Measurements from ENCODE around the gene BCO2.
"Not testable (repeated sequence)": the region's sequence is repeated elsewhere in the genome, so short reads cannot be mapped to it uniquely, and the experiment has no call there.

BCO2 gene

GRCh38 chr11:112172362-112172994, 2.8 kb upstream of the BCO2 start:
- no peak for DNase-seq

GRCh38 chr11:112173152-112173551, 2.2 kb upstream of the BCO2 start:
- DNase-seq, result no peak

DNA sequence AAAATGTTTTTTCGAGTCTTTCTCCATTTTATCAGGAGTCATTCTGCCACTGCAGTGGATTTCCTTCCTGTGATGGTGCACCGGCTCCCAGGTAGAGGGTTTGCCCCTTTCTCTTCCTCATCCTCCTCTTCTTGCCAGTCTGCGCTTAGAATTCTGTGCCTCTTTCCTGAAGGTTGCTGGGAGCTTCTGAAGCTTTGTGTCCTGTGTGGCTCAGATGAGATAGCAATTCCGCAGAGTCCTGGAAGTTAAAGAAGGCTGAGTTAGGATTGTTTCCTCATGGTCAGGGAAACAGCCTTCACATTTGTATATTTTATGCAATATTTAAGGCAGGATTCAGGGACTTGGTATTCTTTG, 264 bp downstream of the BCO2 start:
- no peak for DNase-seq

DNA sequence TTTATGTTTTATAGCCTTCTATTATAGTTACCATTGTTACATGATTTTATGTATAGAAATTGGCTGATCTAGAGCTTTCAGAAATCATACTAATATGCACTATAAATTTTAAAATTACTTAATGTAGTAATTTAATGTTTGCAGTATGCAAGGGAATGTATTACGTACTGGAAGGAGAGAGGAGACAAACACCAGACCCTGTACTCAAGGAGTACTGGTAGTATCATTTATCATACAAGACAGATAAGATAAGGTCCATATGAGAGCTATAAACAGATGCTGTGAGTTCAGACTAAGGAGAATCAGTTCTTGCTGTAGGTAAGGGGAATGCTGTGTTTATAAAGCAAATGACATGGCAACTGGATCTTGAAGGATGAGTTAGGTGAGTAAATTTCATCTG, 765 bp downstream of the BCO2 start:
- no peak for DNase-seq

- no peak for DNase-seq
Observed at GRCh38 chr11:112177589-112177988, 2.3 kb downstream of the BCO2 start.

GRCh38 chr11:112178428-112178827, 3.1 kb downstream of the BCO2 start:
- no peak for DNase-seq

DNA sequence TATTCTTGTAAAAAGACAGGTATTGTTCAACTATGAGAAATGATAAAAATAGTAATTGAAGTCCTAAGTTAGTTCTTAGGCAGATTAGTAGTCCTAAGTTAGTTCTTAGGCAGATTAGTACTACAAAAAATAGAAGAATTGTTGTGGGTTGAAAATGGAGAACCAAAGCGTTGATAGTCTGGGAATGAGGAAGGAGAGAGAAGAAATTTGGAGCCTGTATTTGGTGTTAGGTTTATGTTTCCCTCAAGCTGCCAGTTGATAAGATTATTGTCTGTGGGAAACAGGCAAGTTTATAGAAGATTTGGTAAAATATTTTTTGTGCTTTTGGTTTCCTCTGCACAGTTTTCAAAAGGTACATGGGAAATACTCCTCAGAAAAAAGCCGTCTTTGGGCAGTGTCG, 3.6 kb downstream of the BCO2 start:
- no peak for DNase-seq

- DNase-seq, result no peak
Observed at GRCh38 chr11:112179601-112180000, 4.3 kb downstream of the BCO2 start.

DNA sequence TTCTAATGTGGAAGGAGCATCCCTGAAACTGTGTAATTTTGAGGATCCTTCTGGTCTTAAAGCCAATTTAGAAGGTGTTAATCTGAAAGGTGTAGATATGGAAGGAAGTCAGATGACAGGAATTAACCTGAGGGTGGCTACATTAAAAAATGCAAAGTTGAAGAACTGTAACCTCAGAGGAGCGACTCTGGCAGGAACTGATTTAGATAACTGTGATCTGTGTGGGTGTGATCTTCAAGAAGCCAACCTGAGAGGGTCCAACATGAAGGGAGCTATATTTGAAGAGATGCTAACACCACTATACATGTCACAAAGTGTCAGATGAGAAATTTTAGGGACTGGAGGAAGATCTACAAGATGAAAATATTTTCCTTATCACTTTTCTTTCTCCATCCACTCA, 7.6 kb downstream of the BCO2 start:
- DNase-seq, result no peak

- no peak for DNase-seq
Observed at GRCh38 chr11:112185883-112186282, 10.6 kb downstream of the BCO2 start.

- DNase-seq, result no peak
Observed at GRCh38 chr11:112186304-112186703, 11.0 kb downstream of the BCO2 start.

GRCh38 chr11:112195113-112195512, 19.8 kb downstream of the BCO2 start:
- not testable (repeated sequence) for DNase-seq

DNA sequence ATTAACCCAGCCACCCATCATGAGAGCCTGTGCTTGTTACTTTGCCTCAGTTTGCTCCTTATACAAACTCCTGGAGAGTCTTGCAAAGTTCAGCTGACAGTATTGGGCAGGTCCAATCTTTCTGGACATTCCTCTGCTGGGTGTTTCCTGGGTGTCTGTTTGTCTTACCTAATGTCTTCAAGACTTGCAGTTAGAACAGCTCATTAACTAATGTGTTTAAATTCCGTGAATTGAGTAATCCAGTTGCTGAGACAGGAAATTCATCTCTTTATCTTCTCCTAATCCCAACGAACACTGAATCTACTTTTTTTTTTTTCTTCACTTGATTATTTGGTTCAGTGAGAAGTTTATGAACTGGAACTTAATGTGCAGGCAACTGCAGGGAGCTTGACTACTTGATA, 20.6 kb downstream of the BCO2 start:
- DNase-seq, result no peak

DNA sequence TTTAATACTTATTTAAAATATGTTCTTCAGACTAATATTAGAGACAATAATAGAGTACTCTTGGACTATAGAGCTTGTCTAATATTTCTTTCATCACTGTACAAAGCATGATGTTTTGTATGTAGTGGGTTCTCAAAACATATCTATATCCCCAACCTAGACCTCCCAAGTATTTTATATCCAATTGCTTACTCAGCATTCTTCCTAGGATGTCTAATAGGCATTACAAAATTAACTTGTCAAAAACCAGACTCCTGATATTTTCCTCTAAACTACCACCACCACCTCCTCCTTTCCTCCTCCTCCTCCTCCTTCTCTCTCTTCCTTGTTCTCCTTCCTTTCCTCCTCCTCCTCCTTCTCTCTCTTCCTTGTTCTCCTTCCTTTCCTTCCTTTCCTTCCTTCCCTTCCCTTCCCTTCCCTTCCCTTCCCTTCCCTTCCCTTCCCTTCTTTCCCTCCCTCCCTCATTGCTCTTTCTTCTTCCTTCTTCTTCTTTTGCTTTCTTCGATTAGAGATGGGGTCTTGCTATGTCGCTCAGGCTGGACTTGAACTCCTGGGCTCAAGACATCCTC, 21.3 kb downstream of the BCO2 start:
- DNase-seq, result no peak

- DNase-seq, result not testable (repeated sequence)
Observed at GRCh38 chr11:112199101-112199500, 23.8 kb downstream of the BCO2 start.

DNA sequence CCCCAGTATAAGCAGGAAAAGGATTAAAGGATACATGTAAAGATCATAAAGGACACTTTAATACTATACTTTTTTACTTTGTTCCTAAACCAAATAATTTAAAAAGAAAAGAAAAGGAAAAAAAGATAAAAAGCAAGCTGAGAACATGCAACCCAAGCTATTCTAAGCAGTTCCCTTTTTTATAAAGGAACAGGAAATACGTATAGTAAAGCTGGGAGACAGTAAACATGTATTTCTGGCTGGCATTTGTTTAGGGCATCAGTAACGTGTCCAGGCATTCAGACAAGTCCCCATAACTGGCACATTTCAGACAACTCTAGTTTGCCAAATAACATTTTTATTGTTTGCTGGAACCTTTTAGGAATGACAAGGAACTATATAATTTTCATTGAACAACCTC, 24.9 kb downstream of the BCO2 start:
- DNase-seq, result no peak

DNA sequence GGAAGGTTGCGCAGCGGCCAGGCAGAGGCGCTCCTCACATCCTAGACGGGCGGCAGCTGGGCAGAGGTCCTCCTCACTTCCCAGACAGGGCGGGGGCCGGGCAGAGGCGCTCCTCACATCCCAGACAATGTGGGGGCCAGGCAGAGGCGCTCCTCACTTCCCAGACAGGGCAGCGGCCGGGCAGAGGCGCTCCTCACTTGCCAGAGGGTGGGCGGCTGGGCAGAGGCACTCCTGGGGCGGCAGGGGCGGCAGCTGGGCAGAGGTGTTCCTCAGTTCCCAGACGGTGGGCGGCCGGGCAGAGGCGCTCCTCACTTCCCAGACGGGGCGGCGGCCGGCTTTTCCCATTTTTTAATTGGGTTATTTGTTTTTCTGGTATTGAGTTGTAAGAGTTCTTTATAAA, 30.8 kb downstream of the BCO2 start:
- no peak for DNase-seq

- no peak for DNase-seq
Observed at GRCh38 chr11:112210890-112211289, 35.6 kb downstream of the BCO2 start.

DNA sequence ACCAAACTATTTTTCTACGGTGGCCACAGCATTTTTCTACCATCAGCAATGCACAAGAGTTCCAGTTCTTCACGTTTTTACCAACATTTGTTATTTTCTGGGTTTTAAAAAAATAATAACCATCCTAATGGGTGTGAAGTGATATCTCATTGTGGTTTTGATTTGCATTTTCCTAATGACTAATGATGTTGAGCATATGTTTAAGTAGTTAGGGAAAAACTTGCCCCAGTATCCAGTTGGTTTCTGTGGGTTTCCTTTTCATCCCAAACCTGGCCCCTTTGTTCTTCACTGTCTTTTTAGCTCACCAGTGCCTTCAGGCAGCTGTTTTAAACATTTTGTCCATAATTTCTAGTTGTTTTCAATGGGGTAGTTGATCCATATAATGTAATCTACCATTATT, 36.2 kb downstream of the BCO2 start:
- DNase-seq, result no peak

- no peak for DNase-seq
Observed at GRCh38 chr11:112212290-112212689, 37.0 kb downstream of the BCO2 start.

DNA sequence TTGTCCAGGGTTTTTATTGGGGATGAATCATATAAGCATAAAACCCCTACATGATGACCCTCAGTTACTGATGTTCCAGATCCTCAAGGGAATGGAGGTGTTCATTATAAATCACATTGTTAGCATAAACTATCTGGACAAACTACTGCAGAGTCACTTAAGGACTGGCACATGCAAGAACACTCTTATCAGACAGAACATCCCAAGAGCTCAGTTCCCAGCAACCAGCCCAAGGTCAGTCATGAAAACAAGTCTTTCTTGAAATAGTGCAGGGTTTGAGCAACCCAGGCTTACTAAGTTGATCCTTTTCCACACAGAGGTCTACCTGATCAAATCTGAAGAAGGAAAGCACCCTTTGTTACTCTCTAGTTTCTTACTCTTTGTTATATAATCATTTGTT, 37.4 kb downstream of the BCO2 start:
- no peak for DNase-seq

DNA sequence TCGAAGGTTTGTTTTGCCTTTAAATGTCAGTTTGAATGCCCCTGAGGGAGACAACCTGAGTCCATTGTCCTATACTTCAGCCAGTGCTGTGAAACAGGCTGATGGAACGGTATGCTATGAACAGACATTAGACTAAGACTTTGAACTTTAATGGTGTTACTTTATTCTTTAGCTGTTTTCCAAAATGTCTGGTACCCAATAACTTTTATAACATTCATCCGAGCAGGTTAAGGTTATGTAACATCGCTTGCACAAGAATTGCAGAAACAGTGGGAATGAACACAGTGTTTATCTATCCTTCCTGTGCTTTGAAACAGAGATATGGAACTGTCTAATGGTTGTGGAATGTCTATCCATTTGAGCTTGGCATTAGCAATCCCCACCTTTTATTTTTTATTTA, 38.4 kb downstream of the BCO2 start:
- DNase-seq, result no peak

DNA sequence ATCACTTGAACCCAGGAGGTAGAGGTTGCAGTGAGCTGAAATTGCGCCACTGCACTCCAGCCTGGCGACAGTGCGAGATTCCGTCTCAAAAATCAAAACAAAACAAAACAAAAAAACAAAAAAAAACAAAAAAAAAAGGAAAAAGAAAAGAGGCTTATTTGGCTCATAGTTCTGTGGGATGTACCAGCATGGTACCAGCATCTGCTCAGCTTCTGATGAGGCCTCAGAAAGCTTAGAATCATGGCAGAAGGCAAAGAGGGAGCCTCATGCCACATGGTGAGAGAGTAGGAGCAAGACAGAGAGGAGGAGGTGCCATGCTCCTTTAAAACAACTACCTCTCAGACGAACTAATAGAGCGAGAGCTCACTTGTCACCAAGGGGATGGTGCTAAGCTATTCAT, 40.3 kb downstream of the BCO2 start:
- no peak for DNase-seq

GRCh38 chr11:112216561-112217105, 41.3 kb downstream of the BCO2 start:
- DNase-seq, result no peak

Data from activated naive CD4-positive, alpha-beta T cell treated with anti-CD3 and anti-CD28 coated beads, Interleukin-2, amount 50 U/mL, for 16 hours (primary cell).